ENCODE measurements around the gene BOC.

The BOC gene

GRCh38 chr3:113264283-113265131 is 53.1 kb downstream of the BOC start:
- H3K9ac ChIP-seq (ENCODE audit: low read depth, low read length), result peak overlapping the region; percentile 41; the same call in 1 of the 2 replicates
- H3K9me3 ChIP-seq (ENCODE audit: insufficient read depth, low read depth, low read length), result no peaks in the 10 kb centered on the region
- no peaks in the 10 kb centered on the region for H3K27me3 ChIP-seq (ENCODE audit: insufficient read depth, low read length)
- H3K27ac ChIP-seq (ENCODE audit: low read length), result peak overlapping the region; percentile 22
- H3K36me3 ChIP-seq (ENCODE audit: insufficient read depth, low read depth, low read length), result peaks cover 13% of the 10 kb centered on the region; the same call in 1 of the 2 replicates
- peaks cover 29% of the 10 kb centered on the region for H3K4me1 ChIP-seq (ENCODE audit: insufficient read depth, low read length)
- peak overlapping the region; percentile 10; the same call in 1 of the 2 replicates for H3K4me3 ChIP-seq (ENCODE audit: low read length)

GRCh38 chr3:113265231-113265630 is 53.9 kb downstream of the BOC start:
- H3K4me1 ChIP-seq (ENCODE audit: insufficient read depth, low read length), result peaks cover 29% of the 10 kb centered on the region

GRCh38 chr3:113266738-113267137 is 55.4 kb downstream of the BOC start:
- peaks cover 22% of the 10 kb centered on the region; the same call in 1 of the 2 replicates for H3K36me3 ChIP-seq (ENCODE audit: insufficient read depth, low read depth, low read length)
- H3K9ac ChIP-seq (ENCODE audit: low read depth, low read length), result no peak overlapping the region
- H3K27me3 ChIP-seq (ENCODE audit: insufficient read depth, low read length), result no peaks in the 10 kb centered on the region
- no peak overlapping the region for H3K4me3 ChIP-seq (ENCODE audit: low read length)
- H3K4me1 ChIP-seq (ENCODE audit: insufficient read depth, low read length), result peaks cover 29% of the 10 kb centered on the region
- no peak overlapping the region for H3K27ac ChIP-seq (ENCODE audit: low read length)
- no peaks in the 10 kb centered on the region for H3K9me3 ChIP-seq (ENCODE audit: insufficient read depth, low read depth, low read length)

More at GRCh38 chr3:113265231-113265630, 53.9 kb downstream of the BOC start:
- peak overlapping the region; percentile 22 for H3K27ac ChIP-seq (ENCODE audit: low read length)
- peaks cover 16% of the 10 kb centered on the region; the same call in 1 of the 2 replicates for H3K36me3 ChIP-seq (ENCODE audit: insufficient read depth, low read depth, low read length)
- no peaks in the 10 kb centered on the region for H3K27me3 ChIP-seq (ENCODE audit: insufficient read depth, low read length)
- H3K9me3 ChIP-seq (ENCODE audit: insufficient read depth, low read depth, low read length), result no peaks in the 10 kb centered on the region
- peak overlapping the region; percentile 41; the same call in 1 of the 2 replicates for H3K9ac ChIP-seq (ENCODE audit: low read depth, low read length)
- H3K4me3 ChIP-seq (ENCODE audit: low read length), result peak overlapping the region; percentile 10; the same call in 1 of the 2 replicates

- Histone ChIP-seq H3K4me1 (ENCODE audit: insufficient read depth, low read length) (peaks cover 22% of the 10 kb centered on the region), H3K9ac (ENCODE audit: low read depth, low read length) (no peak overlapping the region), H3K27ac (ENCODE audit: low read length) (no peak overlapping the region)
Observed at GRCh38 chr3:113268311-113268710, 57.0 kb downstream of the BOC start.

GRCh38 chr3:113268942-113269341 is 57.6 kb downstream of the BOC start:
- Histone ChIP-seq H3K36me3 (ENCODE audit: insufficient read depth, low read depth, low read length) (peaks cover 22% of the 10 kb centered on the region; the same call in 1 of the 2 replicates), H3K9me3 (ENCODE audit: insufficient read depth, low read depth, low read length) (no peaks in the 10 kb centered on the region), H3K9ac (ENCODE audit: low read depth, low read length) (no peak overlapping the region), H3K4me3 (ENCODE audit: low read length) (no peak overlapping the region), H3K27me3 (ENCODE audit: insufficient read depth, low read length) (no peaks in the 10 kb centered on the region), H3K27ac (ENCODE audit: low read length) (no peak overlapping the region), H3K4me1 (ENCODE audit: insufficient read depth, low read length) (peaks cover 16% of the 10 kb centered on the region)

More at GRCh38 chr3:113268311-113268710, 57.0 kb downstream of the BOC start:
- Histone ChIP-seq H3K36me3 (ENCODE audit: insufficient read depth, low read depth, low read length) (peaks cover 22% of the 10 kb centered on the region; the same call in 1 of the 2 replicates), H3K9me3 (ENCODE audit: insufficient read depth, low read depth, low read length) (no peaks in the 10 kb centered on the region), H3K27me3 (ENCODE audit: insufficient read depth, low read length) (no peaks in the 10 kb centered on the region), H3K4me3 (ENCODE audit: low read length) (no peak overlapping the region)

- Histone ChIP-seq H3K36me3 (ENCODE audit: insufficient read depth, low read depth, low read length) (peaks cover 22% of the 10 kb centered on the region; the same call in 1 of the 2 replicates), H3K9me3 (ENCODE audit: insufficient read depth, low read depth, low read length) (no peaks in the 10 kb centered on the region), H3K9ac (ENCODE audit: low read depth, low read length) (no peak overlapping the region), H3K27ac (ENCODE audit: low read length) (no peak overlapping the region), H3K4me1 (ENCODE audit: insufficient read depth, low read length) (peaks cover 12% of the 10 kb centered on the region), H3K4me3 (ENCODE audit: low read length) (no peak overlapping the region), H3K27me3 (ENCODE audit: insufficient read depth, low read length) (no peaks in the 10 kb centered on the region)
Observed at GRCh38 chr3:113269661-113270060, 58.3 kb downstream of the BOC start.

GRCh38 chr3:113270068-113270467 is 58.7 kb downstream of the BOC start:
- Histone ChIP-seq H3K27me3 (ENCODE audit: insufficient read depth, low read length) (no peaks in the 10 kb centered on the region), H3K9me3 (ENCODE audit: insufficient read depth, low read depth, low read length) (no peaks in the 10 kb centered on the region), H3K36me3 (ENCODE audit: insufficient read depth, low read depth, low read length) (peaks cover 22% of the 10 kb centered on the region; the same call in 1 of the 2 replicates), H3K4me3 (ENCODE audit: low read length) (no peak overlapping the region), H3K27ac (ENCODE audit: low read length) (no peak overlapping the region), H3K4me1 (ENCODE audit: insufficient read depth, low read length) (peaks cover 8% of the 10 kb centered on the region), H3K9ac (ENCODE audit: low read depth, low read length) (no peak overlapping the region)

GRCh38 chr3:113270786-113271185 is 59.4 kb downstream of the BOC start:
- H3K27ac ChIP-seq (ENCODE audit: low read length), result no peak overlapping the region
- no peak overlapping the region for H3K9ac ChIP-seq (ENCODE audit: low read depth, low read length)
- peaks cover 3% of the 10 kb centered on the region; the same call in 1 of the 2 replicates for H3K4me1 ChIP-seq (ENCODE audit: insufficient read depth, low read length)
- H3K9me3 ChIP-seq (ENCODE audit: insufficient read depth, low read depth, low read length), result no peaks in the 10 kb centered on the region
- no peak overlapping the region for H3K4me3 ChIP-seq (ENCODE audit: low read length)
- peaks cover 22% of the 10 kb centered on the region; the same call in 1 of the 2 replicates for H3K36me3 ChIP-seq (ENCODE audit: insufficient read depth, low read depth, low read length)
- H3K27me3 ChIP-seq (ENCODE audit: insufficient read depth, low read length), result no peaks in the 10 kb centered on the region

- Histone ChIP-seq H3K27ac (ENCODE audit: low read length) (no peak overlapping the region), H3K4me3 (ENCODE audit: low read length) (no peak overlapping the region), H3K9ac (ENCODE audit: low read depth, low read length) (no peak overlapping the region), H3K9me3 (ENCODE audit: insufficient read depth, low read depth, low read length) (no peaks in the 10 kb centered on the region), H3K36me3 (ENCODE audit: insufficient read depth, low read depth, low read length) (peaks cover 22% of the 10 kb centered on the region; the same call in 1 of the 2 replicates), H3K27me3 (ENCODE audit: insufficient read depth, low read length) (no peaks in the 10 kb centered on the region), H3K4me1 (ENCODE audit: insufficient read depth, low read length) (peaks cover 4% of the 10 kb centered on the region; the same call in 1 of the 2 replicates)
Observed at GRCh38 chr3:113271189-113271588, 59.8 kb downstream of the BOC start.

- Histone ChIP-seq H3K4me3 (ENCODE audit: low read length) (no peak overlapping the region), H3K9me3 (ENCODE audit: insufficient read depth, low read depth, low read length) (no peaks in the 10 kb centered on the region), H3K4me1 (ENCODE audit: insufficient read depth, low read length) (peaks cover 7% of the 10 kb centered on the region; the same call in 1 of the 2 replicates), H3K9ac (ENCODE audit: low read depth, low read length) (no peak overlapping the region), H3K27ac (ENCODE audit: low read length) (no peak overlapping the region), H3K36me3 (ENCODE audit: insufficient read depth, low read depth, low read length) (peaks cover 22% of the 10 kb centered on the region; the same call in 1 of the 2 replicates), H3K27me3 (ENCODE audit: insufficient read depth, low read length) (no peaks in the 10 kb centered on the region)
Observed at GRCh38 chr3:113271594-113272384, 60.4 kb downstream of the BOC start.

GRCh38 chr3:113272385-113272779 is 61.0 kb downstream of the BOC start:
- Histone ChIP-seq H3K27ac (ENCODE audit: low read length) (no peak overlapping the region), H3K36me3 (ENCODE audit: insufficient read depth, low read depth, low read length) (peaks cover 28% of the 10 kb centered on the region), H3K9ac (ENCODE audit: low read depth, low read length) (no peak overlapping the region), H3K4me3 (ENCODE audit: low read length) (no peak overlapping the region), H3K27me3 (ENCODE audit: insufficient read depth, low read length) (no peaks in the 10 kb centered on the region), H3K4me1 (ENCODE audit: insufficient read depth, low read length) (peaks cover 7% of the 10 kb centered on the region; the same call in 1 of the 2 replicates), H3K9me3 (ENCODE audit: insufficient read depth, low read depth, low read length) (no peaks in the 10 kb centered on the region)

Data from iPS-20b (cell line).